Right ventricle myocardium superior (tissue), 1 donor: Measurements from ENCODE around the gene RSPO3. TPM values are rescaled to one million over a fixed set of nuclear protein-coding genes. Genes with fewer than 3 reads are reported as not detected.

Source experiments
- ATAC-seq: fragments of 200-7000 bp; cut with Tn5 transposase; one replicate; pipeline ENCODE4 v1.9.1; 2020; ENCODE audit warnings: mild to moderate bottlenecking; ENCODE audit not compliant: poor library complexity
- DNase-seq: peaks from one replicate; pipeline ENCODE4 v3.0.0-alpha.2; 2020
- intact Hi-C: fragments of 100-400 bp; cut with DNase I; formaldehyde crosslinking; loops from one replicate; pipeline ENCODE4 v1.11.2; 2022
- total RNA-seq: library from RNA; stranded (reverse); fragmentation: NEBNext Ultra II Directional; extraction: Animal tissue kit (Norgen Biotek cat#: 25700); gene quantifications from one replicate; pipeline ENCODE4 v1.2.1, GENCODE V29; 2021
- donor health status: DM: no; HTN: yes; CAD: no; lungs with severe emphysema.

RSPO3 gene
- total RNA-seq, 1 donor from 2014 or later = 0.67 TPM

- intact Hi-C loops = loop anchor here (10.0 kb wide), 1 partner anchor 299 kb away; no protein-coding TSS in a partner anchor
- DNase-seq = no peak
- ATAC-seq = no peak
Measured at GRCh38 chr6:127103482-127103881, 15.0 kb upstream of the RSPO3 start.

- intact Hi-C loops = loop anchor here (10.0 kb wide), 1 partner anchor 303 kb away; no protein-coding TSS in a partner anchor
- no peak for DNase-seq
- ATAC-seq = no peak
Measured at GRCh38 chr6:127107916-127108315, 10.6 kb upstream of the RSPO3 start.

- intact Hi-C loops = no loop called here
- DNase-seq (no peak), ATAC-seq (no peak)
Measured at GRCh38 chr6:127110712-127111111, 7.8 kb upstream of the RSPO3 start.

DNA sequence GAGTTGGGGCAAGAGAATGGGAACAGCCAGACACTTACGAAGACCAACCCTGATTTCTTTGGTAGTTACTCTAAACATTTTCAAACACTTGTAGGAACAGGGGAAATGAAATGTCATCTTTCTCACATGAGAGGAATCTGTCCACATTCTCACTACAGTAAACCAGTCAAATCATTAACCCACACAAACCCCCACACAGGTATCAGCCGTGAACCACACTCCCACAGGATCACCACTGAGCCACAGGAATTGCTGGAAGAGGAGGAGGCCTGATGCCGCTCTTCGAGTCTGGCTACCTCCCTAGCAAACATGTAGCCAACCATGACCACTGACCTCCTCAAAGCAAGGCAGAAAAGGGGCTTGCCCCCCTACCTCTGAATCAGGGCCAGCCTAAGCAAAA is 6.9 kb upstream of the RSPO3 start:
- intact Hi-C loops = no loop called here
- ATAC-seq (no peak), DNase-seq (no peak)

GRCh38 chr6:127114214-127114760 is 4.2 kb upstream of the RSPO3 start:
- DNase-seq (no peak), ATAC-seq (no peak)
- intact Hi-C loops = no loop called here

GRCh38 chr6:127115084-127115655 is 3.3 kb upstream of the RSPO3 start:
- DNase-seq = no peak
- intact Hi-C loops = no loop called here
- no peak for ATAC-seq

GRCh38 chr6:127115746-127116145 is 2.7 kb upstream of the RSPO3 start:
- intact Hi-C loops = no loop called here
- DNase-seq = no peak
- ATAC-seq = no peak

DNA sequence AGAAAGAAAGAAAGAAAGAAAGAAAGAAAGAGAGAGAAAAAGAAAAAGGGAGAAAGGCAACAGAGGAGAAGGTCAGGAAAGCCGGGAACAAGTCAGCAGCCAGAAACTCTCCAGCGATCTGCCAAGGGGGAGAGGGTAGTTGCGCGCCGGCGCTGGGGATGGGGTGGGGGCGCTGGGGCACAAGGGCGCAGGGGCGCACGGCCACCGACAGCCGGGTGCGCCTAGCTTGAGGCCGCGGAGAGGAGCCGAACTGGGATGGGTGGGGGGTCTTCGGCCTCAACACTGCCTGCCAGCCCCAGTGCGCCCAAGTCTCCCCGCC is 533 bp upstream of the RSPO3 start:
- ATAC-seq (no peak), DNase-seq (peak; percentile 26)
- intact Hi-C loops = no loop called here

DNA sequence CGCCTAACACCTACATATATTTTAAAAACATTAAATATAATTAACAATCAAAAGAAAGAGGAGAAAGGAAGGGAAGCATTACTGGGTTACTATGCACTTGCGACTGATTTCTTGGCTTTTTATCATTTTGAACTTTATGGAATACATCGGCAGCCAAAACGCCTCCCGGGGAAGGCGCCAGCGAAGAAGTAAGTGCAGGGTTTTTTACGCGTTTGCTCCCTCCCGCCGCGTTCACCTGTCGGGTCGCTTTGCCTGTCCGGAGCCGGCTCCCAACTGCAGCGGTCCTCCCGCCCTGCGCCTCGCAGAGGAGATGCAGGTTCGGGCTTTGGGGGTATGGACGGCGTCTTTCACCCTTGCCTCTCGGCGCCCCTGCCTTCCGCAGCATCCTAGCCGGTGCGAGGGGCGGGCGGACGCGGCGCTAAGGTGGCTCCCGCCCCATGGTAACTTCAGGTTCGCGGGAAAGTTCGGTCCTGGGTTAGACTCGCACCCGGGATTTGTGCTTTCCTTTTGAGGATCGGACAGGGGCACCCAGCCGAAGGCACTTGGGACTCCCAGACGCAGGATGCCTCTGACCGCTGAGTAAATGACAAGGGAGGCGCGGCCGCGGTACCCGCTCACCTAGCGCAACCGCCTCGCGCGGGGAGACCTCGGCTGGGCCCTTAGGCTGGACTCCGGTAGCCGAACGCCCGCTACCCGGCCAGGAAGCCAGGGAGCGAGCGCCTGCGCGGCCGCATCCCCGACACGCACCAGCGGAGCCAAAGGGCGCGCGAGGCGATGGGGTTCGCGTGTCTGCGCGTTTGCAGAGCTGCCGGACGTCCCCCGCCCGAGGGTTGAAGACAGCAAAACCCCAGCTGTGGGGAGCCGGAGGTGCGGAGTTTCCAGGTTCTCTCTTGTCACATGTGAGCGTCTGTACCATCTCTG is 891 bp downstream of the RSPO3 start:
- intact Hi-C loops = no loop called here
- ATAC-seq (no peak), DNase-seq (peak; percentile 43)

DNA sequence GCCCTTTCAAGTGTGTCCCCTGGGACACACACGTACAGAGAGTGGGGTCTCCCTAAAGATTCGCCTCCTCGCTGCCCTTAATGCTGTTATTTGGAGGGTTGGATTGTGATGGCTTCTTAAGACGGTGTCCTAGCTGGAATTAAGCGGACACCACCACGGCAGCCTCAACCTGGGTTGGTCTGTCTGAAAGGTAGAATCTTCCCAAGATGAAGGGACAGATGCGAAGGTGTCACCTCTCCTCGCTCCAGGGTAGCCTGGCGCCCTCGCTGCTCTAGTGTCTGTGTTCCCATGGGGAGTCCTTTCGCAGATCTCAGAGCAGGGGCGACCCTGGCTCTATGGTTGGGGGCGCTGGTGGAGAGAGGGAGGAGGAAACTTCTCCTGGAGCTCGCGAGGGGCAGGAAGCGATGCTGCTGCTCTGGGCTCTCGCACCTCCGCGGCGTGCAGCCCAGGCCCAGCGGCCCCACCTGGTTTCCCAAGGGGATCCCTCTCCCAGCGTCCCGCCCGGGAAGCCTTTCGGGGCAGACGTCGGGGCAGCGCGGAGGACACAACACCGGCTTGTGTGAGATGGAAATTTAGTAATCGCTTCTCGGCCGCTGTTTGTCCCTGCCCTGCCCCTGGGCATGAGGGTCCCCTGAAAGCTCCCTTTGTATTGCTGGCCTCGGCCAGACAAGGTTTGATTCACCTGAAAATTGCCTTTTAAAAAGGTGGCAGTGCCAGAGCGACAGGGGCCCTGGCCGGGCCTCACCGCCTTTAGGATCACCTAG is 1.7 kb downstream of the RSPO3 start:
- intact Hi-C loops = no loop called here
- ATAC-seq (no peak), DNase-seq (peak; percentile 38)

DNA sequence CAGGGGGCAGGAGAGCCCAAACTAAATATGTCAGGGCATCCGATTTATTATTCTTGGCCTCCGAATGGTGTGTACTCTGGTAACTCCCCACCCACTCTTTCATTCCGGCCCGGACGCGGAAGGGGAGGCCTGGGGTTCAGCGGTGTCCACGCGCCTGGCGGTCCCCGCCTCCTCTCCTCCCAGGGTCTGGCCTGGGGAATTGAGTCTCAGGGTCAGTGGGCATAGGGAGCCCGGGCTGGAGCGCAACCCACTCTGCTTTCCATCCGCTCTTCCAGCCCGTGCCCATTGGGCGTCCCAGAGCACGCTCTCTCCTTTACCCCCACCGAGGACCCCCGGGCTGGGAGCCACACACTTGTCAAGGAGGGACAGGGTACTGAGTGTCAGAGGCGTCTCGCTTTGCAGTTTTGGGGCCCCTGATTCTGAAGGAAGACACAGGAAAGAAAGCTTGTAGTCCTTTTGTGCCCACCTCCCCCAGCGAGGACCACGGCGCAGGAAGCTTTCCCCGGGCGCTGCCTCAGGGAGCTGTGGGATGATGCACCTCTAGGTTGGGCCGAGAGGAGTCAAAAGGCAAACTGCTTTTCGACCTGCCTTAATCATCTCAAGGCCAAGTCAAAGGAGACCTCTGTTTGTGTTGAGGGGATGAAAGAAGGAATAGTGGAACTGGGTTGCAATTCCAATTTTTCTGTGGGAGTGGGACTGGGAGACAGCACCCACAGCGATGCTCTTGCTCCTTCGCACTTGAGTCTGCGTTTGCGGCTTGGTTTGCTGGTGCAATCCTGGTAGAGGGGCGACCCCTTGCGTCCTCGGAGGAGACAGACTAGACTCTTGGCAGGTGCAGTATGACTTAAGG is 2.5 kb downstream of the RSPO3 start:
- DNase-seq = peak; percentile 76
- ATAC-seq = peak; percentile 89
- intact Hi-C loops = no loop called here

DNA sequence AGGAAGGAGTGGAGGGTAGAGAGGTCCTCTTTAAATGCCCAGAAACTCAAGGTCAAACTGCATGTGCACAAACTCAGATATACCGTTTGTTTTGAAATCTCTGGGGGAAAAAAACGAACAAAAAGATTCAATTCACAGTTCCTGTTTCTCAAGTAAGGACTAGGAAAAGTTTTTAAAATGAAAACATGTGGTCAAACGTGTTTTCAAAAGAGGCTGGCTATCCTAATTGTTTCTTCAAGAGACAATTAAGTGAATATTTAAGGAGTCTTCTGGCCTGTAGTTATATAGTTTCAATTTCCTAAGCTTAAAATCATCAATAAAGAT is 3.1 kb downstream of the RSPO3 start:
- DNase-seq = no peak
- intact Hi-C loops = no loop called here
- ATAC-seq = no peak

- intact Hi-C loops = no loop called here
- DNase-seq = no peak
- no peak for ATAC-seq
Measured at GRCh38 chr6:127124172-127124571, 5.7 kb downstream of the RSPO3 start.

GRCh38 chr6:127124680-127125079 is 6.2 kb downstream of the RSPO3 start:
- ATAC-seq = no peak
- DNase-seq = no peak
- intact Hi-C loops = no loop called here

DNA sequence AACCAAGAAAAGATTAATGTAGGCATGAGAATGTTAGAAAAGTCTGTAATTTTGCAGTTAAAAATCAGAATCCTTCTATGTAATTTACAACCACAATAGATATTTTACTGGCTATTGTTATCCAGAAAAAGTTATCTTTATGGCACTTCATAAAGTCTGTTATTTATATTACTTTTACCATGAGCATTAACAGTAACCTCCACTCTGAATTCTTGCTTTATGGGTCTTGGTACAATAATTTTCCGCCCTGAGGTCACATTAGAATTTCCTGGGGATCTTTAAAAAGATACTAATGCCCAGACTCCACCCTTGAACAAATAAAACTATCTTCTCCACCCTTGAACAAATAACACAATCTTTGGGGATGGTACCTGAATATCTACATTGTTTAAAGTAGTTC is 9.6 kb downstream of the RSPO3 start:
- intact Hi-C loops = no loop called here
- ATAC-seq = no peak
- DNase-seq = no peak

- intact Hi-C loops = no loop called here
- no peak for DNase-seq
- no peak for ATAC-seq
Measured at GRCh38 chr6:127129251-127129650, 10.8 kb downstream of the RSPO3 start.

DNA sequence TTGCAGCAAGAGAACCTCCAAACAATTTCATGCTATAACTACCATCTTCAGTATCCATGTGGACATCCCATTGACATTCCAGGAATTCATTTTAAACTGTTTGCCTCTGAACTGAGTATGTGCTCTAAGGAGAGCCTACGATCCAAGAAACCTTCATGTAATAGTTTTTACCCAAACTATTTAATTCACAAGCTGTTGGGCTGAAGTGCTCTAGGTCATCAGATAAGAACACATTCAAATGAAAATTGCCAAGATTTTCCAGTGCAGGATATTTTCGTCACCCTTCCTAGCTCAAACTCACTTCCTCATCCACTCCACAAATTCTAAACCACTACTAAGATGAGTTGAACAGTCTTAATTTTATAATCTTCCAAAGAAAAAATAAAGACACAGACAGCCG is 12.8 kb downstream of the RSPO3 start:
- intact Hi-C loops = no loop called here
- no peak for DNase-seq
- no peak for ATAC-seq

DNA sequence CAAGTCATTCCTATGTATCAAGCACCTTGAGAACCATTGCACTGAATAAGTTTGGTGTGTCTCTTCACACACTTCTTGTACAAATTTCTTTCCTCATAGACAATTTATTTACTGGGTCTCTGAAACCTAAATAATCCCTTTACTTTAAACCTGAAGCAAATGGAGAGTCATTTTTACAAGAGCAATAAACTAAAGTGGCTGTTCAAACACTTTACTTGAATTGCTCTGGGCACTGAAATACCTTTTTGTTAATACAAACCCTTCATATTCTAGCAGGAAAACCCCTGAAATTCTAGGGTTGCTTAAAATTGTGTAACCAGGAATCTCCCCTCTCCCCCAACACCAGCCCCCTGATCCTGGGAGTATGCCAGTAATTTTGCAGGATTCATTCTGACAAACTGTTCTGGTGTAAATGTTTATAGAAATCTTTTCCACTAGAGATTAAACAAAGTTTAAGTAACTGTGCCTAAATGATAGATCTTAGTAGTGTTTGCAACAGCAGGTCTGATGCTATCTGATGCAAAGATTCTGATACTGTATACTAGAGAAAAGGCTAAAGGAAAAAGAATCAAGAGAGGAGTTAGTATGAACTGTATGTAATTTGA is 13.4 kb downstream of the RSPO3 start:
- ATAC-seq = no peak
- intact Hi-C loops = no loop called here
- no peak for DNase-seq
